Measurements from ENCODE around the gene ARRDC5. TPM values are rescaled to one million over a fixed set of nuclear protein-coding genes. Genes with fewer than 3 reads are reported as not detected.
"Not testable (repeated sequence)": the region's sequence is repeated elsewhere in the genome, so short reads cannot be mapped to it uniquely, and the experiment has no call there.

The ARRDC5 gene
- total and polyA plus RNA-seq, 7 donors: not detected

- H3K27me3 ChIP-seq (ENCODE audit: insufficient read depth in 3 of 3, low read length in 2 of 3): no peaks in the 10 kb centered on the region
- 59 to 75% (median 71%) methylated on average over 3 of the region's 3 CpGs for WGBS, 3 donors
- H3K27ac ChIP-seq: peak overlapping the region; percentile 46
- no peaks in the 10 kb centered on the region for H3K36me3 ChIP-seq (ENCODE audit: insufficient read depth in 1 of 2, low read depth in 1 of 2)
- no peak overlapping the region for H3K4me3 ChIP-seq
- peak; percentile 60 to 77 for DNase-seq
- intact Hi-C loops (cut with DNase I): no loop called here
- peak; percentile 36 to 85 (median 77) for ATAC-seq
- peaks cover 11% of the 10 kb centered on the region for H3K4me1 ChIP-seq
- H3K9me3 ChIP-seq: no peaks in the 10 kb centered on the region
- TF ChIP-seq, protein P1, sequence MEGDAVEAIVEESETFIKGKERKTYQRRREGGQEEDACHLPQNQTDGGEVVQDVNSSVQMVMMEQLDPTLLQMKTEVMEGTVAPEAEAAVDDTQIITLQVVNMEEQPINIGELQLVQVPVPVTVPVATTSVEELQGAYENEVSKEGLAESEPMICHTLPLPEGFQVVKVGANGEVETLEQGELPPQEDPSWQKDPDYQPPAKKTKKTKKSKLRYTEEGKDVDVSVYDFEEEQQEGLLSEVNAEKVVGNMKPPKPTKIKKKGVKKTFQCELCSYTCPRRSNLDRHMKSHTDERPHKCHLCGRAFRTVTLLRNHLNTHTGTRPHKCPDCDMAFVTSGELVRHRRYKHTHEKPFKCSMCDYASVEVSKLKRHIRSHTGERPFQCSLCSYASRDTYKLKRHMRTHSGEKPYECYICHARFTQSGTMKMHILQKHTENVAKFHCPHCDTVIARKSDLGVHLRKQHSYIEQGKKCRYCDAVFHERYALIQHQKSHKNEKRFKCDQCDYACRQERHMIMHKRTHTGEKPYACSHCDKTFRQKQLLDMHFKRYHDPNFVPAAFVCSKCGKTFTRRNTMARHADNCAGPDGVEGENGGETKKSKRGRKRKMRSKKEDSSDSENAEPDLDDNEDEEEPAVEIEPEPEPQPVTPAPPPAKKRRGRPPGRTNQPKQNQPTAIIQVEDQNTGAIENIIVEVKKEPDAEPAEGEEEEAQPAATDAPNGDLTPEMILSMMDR (IDR thresholded peaks at IDR 0.05): no peak
These were observed 6.3 kb downstream of the ARRDC5 start for GRCh38 chr19:4896372-4896771.

- H3K27ac ChIP-seq; intact Hi-C loops (cut with DNase I); H3K9me3 ChIP-seq; ATAC-seq; H3K36me3 ChIP-seq (ENCODE audit: insufficient read depth in 1 of 2, low read depth in 1 of 2); H3K4me3 ChIP-seq; DNase-seq; H3K27me3 ChIP-seq (ENCODE audit: insufficient read depth in 3 of 3, low read length in 2 of 3): not testable (repeated sequence)
- WGBS, 3 donors: 51 to 63% (median 55%) methylated on average over 11 of the region's 11 CpGs
- peaks cover 11% of the 10 kb centered on the region for H3K4me1 ChIP-seq
These were observed 9.7 kb downstream of the ARRDC5 start for GRCh38 chr19:4892962-4893361.

DNA sequence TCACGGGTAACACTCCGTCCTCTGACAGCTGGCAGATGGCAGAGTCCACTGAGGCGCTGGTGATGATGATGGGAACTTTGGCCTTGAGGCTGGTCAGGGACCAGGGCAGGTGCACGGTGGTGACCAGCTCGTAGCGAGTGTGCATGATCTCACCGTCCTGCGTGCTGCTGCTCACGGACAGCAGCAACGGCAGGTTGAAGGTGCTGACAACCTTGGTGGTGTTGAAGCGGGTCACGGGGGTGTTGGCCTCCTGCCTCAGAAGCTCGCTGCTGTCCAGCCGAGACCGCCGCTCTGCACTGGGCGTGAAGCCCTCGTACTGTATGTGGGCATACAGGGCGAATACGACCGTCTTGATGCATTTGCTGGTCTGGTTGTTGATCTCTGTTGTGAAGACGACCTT lies 11.6 kb downstream of the ARRDC5 start:
- no peak for ATAC-seq
- Histone ChIP-seq H3K4me1 (peaks cover 7% of the 10 kb centered on the region), H3K4me3 (no peak overlapping the region), H3K36me3 (ENCODE audit: insufficient read depth in 1 of 2, low read depth in 1 of 2) (no peaks in the 10 kb centered on the region), H3K27ac (no peak overlapping the region), H3K9me3 (no peaks in the 10 kb centered on the region), H3K27me3 (ENCODE audit: insufficient read depth in 3 of 3, low read length in 2 of 3) (no peaks in the 10 kb centered on the region)
- WGBS, 3 donors: 79 to 89% (median 82%) methylated on average over 22 of the region's 22 CpGs
- intact Hi-C loops (cut with DNase I): no loop called here
- no peak for DNase-seq
- TF ChIP-seq, protein P1 (IDR thresholded peaks at IDR 0.05): no peak

- Histone ChIP-seq H3K4me1 (no peaks in the 10 kb centered on the region), H3K9me3 (no peaks in the 10 kb centered on the region), H3K27me3 (ENCODE audit: insufficient read depth in 3 of 3, low read length in 2 of 3) (no peaks in the 10 kb centered on the region), H3K27ac (no peak overlapping the region), H3K36me3 (ENCODE audit: insufficient read depth in 1 of 2, low read depth in 1 of 2) (no peaks in the 10 kb centered on the region), H3K4me3 (no peak overlapping the region)
- 82 to 85% (median 83%) methylated on average over 14 of the region's 14 CpGs for WGBS, 3 donors
- TF ChIP-seq, protein P1 (IDR thresholded peaks at IDR 0.05): no peak
- ATAC-seq: no peak
- intact Hi-C loops (cut with DNase I): no loop called here
- DNase-seq: no peak
These were observed 13.5 kb downstream of the ARRDC5 start for GRCh38 chr19:4889034-4889815.

GRCh38 chr19:4887803-4888202 lies 14.9 kb downstream of the ARRDC5 start:
- H3K4me3 ChIP-seq: not testable (repeated sequence)

DNA sequence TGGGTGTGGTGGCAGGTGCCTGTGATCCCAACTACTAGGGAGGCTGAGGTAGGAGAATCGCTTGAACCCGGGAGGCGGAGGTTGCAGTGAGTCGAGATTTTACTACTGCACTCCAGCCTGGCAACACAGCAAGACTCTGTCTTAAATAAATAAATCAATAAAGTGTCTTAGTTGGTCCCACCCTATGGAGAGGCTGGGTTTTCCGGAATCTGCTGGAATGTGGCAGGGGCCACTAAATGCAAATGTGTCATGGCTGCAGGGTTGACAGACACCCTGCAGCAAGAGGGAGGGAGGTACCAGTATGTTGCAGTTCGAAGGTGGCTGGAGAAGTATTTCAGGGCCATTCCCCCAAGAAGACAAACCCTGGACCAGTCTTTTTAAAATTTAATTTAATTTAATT lies 17.7 kb downstream of the ARRDC5 start:
- DNase-seq; intact Hi-C loops (cut with DNase I); H3K4me1 ChIP-seq; ATAC-seq; H3K27me3 ChIP-seq (ENCODE audit: insufficient read depth in 3 of 3, low read length in 2 of 3); H3K27ac ChIP-seq; H3K4me3 ChIP-seq; H3K36me3 ChIP-seq (ENCODE audit: insufficient read depth in 1 of 2, low read depth in 1 of 2); H3K9me3 ChIP-seq: not testable (repeated sequence)
- 95 to 100% (median 97%) methylated on average over 4 of the region's 6 CpGs for WGBS, 3 donors

More at GRCh38 chr19:4887803-4888202, 14.9 kb downstream of the ARRDC5 start:
- WGBS, 3 donors: 77 to 80% methylated on average over 6 of the region's 6 CpGs; no CpG with 5 or more reads in 1 of the 3 donors
- H3K9me3 ChIP-seq; ATAC-seq; H3K27me3 ChIP-seq (ENCODE audit: insufficient read depth in 3 of 3, low read length in 2 of 3); intact Hi-C loops (cut with DNase I); DNase-seq; H3K36me3 ChIP-seq (ENCODE audit: insufficient read depth in 1 of 2, low read depth in 1 of 2); H3K4me1 ChIP-seq; H3K27ac ChIP-seq: not testable (repeated sequence)

DNA sequence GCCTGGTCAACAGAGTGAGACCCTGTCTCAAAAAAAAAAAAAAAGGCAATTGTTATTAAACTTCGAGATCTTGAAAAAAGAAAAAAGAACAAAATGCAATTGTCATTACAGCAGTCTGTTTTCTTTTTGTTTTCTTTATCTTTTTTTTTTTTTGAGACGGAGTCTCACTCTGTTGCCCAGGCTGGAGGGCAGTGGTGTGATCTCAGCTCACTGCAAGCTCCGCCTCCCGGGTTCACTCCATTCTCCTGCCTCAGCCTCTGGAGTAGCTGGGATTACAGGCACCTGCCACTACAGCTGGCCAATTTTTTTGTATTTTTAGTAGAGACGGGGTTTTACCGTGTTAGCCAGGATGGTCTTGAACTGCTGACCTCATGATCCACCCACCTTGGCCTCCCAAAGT lies 19.8 kb downstream of the ARRDC5 start:
- intact Hi-C loops (cut with DNase I); H3K9me3 ChIP-seq; H3K27ac ChIP-seq; H3K27me3 ChIP-seq (ENCODE audit: insufficient read depth in 3 of 3, low read length in 2 of 3); H3K4me3 ChIP-seq; ATAC-seq; DNase-seq; H3K36me3 ChIP-seq (ENCODE audit: insufficient read depth in 1 of 2, low read depth in 1 of 2): not testable (repeated sequence)
- WGBS, 3 donors: 36 to 51% (median 43%) methylated on average over 6 of the region's 6 CpGs
- H3K4me1 ChIP-seq: peaks cover 11% of the 10 kb centered on the region
